Urinary bladder (tissue), 4 donors: ENCODE measurements around the gene FOXK2. TPM values are rescaled to one million over a fixed set of nuclear protein-coding genes. Genes with fewer than 3 reads are reported as not detected.

Source experiments
- DNase-seq: peaks from one replicate; pipeline ENCODE4 v3.0.0-alpha.2; 2015; ENCODE audit errors: extremely low spot score
- H3K27ac ChIP-seq: one replicate; pipeline ENCODE4 v1.5.1; 2013; ENCODE audit warnings: low read depth, mild to moderate bottlenecking, moderate library complexity
- H3K36me3 ChIP-seq: one replicate; pipeline ENCODE4 v1.6.1; 2013; ENCODE audit warnings: mild to moderate bottlenecking, moderate library complexity; ENCODE audit not compliant: insufficient read depth
- H3K4me1 ChIP-seq: one replicate; pipeline ENCODE4 v1.6.1; 2013; ENCODE audit warnings: mild to moderate bottlenecking, moderate library complexity; ENCODE audit not compliant: insufficient read depth
- H3K4me3 ChIP-seq: one replicate; pipeline ENCODE4 v1.5.1; 2013; ENCODE audit warnings: low read depth, low read length
- WGBS: extraction: QIAGEN DNeasy Blood & Tissue Kit; methylation state at CpG from one replicate; pipeline ENCODE4 v1.1.7; 2013; 5-methylcytosine and 5-hydroxymethylcytosine counted together
- polyA plus RNA-seq: library from polyadenylated mRNA; stranded (reverse); fragments of 200-250 nt; gene quantifications from one replicate; pipeline ENCODE4 v1.2.3, GENCODE V29; 2013
- total RNA-seq: library from RNA; depleted of rRNA; stranded (reverse); fragments of >200 nt; gene quantifications from one replicate; pipeline ENCODE4 v1.2.3, GENCODE V29; 2014
- donor health status: healthy with polysubstance abuse.
- donor health status: healthy.

FOXK2 gene
- total and polyA plus RNA-seq, 2 donors: 19.9 to 24.0 TPM

DNA sequence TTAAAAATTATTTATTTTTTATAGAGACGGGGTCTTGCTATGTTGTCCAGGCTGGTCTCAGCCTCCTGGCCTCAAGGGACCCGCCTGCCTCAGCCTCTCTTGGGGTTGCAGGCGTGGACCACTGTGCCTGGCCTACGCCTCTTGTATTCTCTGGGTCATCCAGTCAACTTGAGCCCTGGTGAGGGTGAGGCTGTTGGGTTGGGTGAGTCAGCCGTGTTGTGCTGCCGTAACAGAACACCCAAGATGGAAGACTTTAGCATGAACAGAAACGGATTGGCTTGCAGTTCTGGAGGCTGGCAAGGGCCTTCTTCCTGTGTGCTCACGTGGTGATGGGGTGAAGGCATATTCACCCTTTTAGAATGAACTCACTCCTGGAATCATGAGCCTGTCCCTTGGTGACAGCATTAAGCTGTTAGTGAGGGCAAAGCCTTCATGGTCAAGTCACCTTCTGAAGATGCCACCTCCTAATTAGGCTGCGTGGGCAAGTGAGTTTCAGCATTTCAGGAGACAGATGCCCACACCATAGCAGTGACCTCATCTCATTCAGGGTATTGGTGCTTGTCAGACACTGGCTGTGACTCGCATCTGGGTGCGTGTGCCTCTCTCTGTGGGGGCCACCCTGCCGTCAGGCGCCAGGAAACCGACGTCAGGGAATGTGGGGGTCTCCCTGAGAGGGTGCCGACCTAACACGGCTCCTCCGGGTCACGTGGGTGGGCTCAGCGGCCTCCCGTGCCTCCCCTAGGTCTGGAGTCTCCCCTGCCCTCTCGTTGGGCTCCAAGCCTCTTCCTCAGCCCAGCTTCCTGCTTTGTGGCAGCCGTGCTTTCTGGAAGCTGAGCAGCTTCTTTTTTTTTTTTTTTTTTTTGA lies 79.0 kb downstream of the FOXK2 start:
- Histone ChIP-seq H3K27ac (no peak overlapping the region), H3K4me3 (no peak overlapping the region), H3K36me3 (peaks cover 3% of the 10 kb centered on the region), H3K4me1 (peaks cover 1% of the 10 kb centered on the region)
- no peak for DNase-seq
- 83% methylated on average over 23 of the region's 23 CpGs for WGBS

DNA sequence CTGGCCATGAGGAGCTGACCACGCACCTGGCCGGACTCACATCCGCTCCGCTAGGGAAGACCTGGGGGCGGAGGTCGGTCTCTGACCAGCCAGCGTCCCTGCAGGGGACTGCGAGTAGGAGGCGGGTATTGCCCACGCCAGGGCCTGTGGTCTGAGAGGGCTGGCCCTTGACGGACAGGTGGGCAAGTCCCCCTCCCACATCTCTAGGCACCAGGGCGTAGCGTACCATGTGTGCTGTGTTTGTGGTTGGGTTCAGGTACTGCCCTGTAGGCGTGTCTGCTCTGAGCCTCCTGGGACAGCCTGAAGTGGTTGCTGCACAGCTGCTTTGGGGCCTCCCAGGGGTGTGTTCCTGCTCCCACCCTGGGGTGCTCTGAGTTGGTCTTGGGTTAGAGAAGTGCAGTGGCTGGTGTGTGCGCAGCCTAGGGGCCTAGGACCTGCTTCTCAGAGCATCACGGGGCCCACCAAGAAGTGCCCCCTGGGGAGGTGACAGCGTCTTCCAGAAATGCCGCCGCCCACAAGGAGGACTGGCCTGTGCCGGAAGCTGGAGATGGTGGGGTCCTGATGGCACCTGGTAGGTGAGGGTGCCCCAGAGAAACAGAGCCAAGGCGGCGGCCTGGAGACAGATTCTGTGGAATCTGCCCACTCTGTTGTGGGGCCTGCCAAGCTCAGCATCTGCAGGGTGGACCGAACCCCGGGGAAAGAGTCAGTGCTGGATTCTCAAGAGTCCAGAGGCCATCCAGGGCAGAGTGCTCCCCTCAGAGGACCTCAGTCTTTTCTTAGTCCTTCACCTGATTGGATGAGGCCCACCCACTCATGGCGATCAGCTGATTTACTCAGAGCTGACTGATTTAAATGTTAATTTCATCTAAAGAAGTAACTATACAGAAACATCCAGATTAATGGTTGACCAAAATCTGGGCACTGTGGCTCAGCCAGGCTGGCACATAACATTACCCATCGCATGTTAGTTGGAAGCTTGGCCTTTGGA lies 80.4 kb downstream of the FOXK2 start:
- H3K27ac ChIP-seq: no peak overlapping the region

DNA sequence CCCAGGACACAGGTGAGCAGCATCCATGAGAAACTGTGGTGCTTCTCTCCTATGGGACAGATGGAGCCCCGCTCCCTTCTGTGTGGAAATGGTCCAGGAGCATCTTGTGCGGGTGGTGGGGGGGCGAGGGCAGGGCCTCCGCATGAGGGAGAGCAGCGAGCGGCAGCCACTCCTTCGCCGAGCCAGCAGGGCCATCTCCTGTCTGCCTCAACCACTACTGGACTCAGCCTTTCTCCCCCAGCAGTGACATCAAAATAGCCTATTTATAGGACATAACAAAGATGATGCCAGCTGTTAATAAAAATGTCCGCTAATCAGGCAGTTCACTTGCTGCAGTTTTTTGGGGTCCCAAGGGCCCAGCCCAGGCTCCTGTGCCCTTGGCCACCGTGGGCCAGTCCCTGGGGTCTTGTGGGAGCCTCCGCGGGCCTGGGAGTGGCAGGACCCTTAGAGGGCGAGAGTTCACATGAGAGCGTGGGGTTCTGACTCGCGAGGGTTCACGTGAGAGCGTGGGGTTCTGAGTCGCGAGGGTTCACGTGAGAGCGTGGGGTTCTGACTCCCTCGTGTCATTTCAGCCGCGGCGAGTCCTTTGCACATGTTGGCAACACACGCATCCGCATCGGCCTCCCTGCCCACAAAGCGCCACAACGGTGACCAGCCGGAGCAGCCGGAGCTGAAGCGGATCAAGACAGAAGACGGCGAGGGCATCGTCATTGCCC lies 81.4 kb downstream of the FOXK2 start:
- H3K36me3 ChIP-seq: peaks cover 3% of the 10 kb centered on the region
- no peak overlapping the region for H3K27ac ChIP-seq
- no peaks in the 10 kb centered on the region for H3K4me1 ChIP-seq
- WGBS: 96% methylated on average over 37 of the region's 37 CpGs
- no peak for DNase-seq
- H3K4me3 ChIP-seq: no peak overlapping the region

More for the DNA sequence above, 80.4 kb downstream of the FOXK2 start:
- no peak overlapping the region for H3K4me3 ChIP-seq
- 93% methylated on average over 26 of the region's 26 CpGs for WGBS
- H3K36me3 ChIP-seq: peaks cover 3% of the 10 kb centered on the region
- DNase-seq: no peak
- H3K4me1 ChIP-seq: no peaks in the 10 kb centered on the region

DNA sequence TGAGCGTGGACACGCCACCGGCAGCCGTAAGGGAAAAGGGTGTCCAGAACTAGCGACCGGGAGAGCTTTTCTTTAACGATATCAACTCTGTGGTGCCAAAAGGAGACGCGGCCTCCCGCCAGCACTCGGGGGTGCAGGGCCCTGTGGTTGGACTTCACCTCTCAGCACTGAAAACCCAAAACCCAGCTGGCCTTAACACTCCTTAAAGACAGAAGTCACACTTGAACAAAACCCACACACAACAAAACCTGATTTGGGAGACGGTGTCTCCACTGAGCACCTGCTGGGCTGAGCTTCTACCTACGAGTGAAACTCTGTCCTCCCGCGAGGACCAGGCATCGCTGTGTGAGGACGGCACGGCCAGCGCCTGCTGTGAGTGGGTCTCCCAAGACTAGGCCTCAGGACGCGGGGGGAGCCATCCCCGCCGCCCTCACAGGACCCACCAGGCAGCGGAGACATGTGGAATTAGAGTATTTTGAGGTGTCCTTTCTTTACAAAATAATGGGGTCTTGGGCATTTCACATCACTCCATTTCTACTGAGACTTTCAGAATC lies 82.0 kb downstream of the FOXK2 start:
- H3K27ac ChIP-seq: no peak overlapping the region
- 96% methylated on average over 24 of the region's 24 CpGs for WGBS

DNA sequence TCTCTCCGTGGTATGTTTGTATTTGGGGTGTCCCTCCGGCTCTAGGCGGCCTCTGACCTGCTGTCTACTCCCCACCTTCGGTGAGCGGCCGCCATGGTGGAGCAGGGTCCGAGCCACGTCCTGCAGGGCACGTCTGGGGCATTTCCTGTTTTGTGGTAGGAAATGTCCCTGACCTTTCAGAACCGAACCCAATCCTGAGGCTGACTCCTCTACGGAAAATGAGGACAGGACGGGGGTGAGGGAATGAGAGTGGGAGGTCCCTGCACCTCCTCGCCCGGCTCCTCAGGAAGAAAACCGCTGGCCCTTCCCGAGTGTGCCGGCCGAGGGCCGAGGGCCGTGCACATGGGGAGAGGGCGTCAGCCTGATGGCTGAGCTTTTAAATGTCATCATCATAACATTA lies 83.0 kb downstream of the FOXK2 start:
- Histone ChIP-seq H3K36me3 (peaks cover 3% of the 10 kb centered on the region), H3K27ac (no peak overlapping the region), H3K4me1 (no peaks in the 10 kb centered on the region), H3K4me3 (no peak overlapping the region)
- WGBS: 74% methylated on average over 21 of the region's 21 CpGs
- no peak for DNase-seq

More for the DNA sequence above, 82.0 kb downstream of the FOXK2 start:
- no peak for DNase-seq
- Histone ChIP-seq H3K4me1 (no peaks in the 10 kb centered on the region), H3K4me3 (no peak overlapping the region), H3K36me3 (peaks cover 3% of the 10 kb centered on the region)

DNA sequence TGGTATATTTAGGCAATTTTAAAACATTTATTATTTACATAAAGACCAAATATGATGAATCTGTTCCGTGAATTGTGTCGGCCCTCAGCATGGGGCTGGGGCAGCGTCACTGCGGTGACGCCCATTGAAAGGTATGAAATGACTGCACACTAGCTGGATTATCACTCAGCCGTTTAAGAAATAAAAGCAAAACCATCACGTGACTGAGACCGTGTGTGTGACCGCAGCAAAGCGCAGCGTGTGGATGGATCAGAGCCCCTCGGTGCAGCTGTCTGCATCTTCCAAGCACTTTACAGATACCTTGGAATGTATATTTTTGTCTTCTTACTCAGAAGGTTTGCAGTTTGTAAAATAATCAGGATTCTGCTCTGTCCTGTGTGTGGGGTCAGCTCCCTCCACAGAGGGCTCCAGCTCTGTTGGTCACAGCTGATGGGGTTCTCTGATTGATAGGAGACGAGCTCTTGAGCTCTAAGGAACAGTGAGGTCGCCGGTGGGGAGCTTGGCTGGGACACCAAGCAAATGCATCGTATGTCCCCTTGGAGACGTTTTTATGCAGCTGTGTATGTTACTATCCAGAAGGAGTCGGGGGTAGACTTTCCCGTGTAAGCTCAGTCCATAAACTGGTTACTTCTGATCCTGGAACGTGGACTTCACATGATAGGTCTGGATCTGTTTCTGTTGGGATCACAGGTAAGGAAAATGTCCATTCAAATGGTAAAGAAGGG lies 83.6 kb downstream of the FOXK2 start:
- Histone ChIP-seq H3K4me1 (no peaks in the 10 kb centered on the region), H3K36me3 (peaks cover 3% of the 10 kb centered on the region), H3K27ac (no peak overlapping the region), H3K4me3 (no peak overlapping the region)
- WGBS: 85% methylated on average over 20 of the region's 20 CpGs
- DNase-seq: no peak

DNA sequence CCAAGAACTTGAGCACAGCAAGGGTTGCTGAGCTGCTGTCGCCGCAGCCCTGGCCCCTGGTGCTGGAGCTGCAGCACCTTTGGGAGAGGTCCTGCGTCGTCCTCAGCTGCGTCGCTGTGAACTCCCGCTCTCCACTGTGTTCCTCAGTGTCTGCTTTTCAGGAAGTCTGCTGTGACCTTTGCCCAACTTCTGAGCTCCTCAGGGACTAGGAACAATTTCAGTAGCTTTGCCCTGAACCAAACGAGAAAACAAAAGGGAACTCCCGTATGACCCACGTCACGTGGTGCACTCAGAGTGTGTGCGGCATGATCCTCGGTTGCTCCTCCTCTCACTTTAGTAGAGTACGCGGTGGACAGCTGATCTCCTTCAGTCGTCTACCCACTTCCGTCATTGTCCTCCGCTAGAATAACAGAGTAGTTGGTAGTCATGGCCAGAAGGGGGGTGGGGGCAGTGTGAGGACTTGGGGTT lies 84.5 kb downstream of the FOXK2 start:
- no peak for DNase-seq
- Histone ChIP-seq H3K27ac (no peak overlapping the region), H3K36me3 (peaks cover 3% of the 10 kb centered on the region), H3K4me1 (no peaks in the 10 kb centered on the region), H3K4me3 (no peak overlapping the region)
- WGBS: 71% methylated on average over 18 of the region's 18 CpGs

DNA sequence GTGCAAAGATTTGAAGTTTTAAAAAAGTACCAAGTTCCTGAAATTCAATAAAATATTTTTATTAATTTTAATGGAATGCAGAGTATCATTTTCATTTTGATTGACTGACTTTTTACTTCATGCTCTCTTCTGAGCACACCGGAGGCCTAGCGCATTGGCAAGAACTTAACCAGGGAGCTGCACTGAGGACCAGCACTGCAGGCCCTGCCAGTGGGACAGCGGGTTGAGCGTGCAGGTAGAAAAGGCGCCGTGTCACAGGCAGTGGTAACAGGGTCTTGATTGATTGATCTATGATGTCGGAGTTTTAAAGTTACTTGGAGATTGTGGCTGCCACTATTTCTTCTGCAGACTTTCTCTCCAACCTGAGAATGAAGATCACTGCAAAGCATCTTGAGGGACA lies 85.0 kb downstream of the FOXK2 start:
- H3K27ac ChIP-seq: no peak overlapping the region
- no peak overlapping the region for H3K4me3 ChIP-seq
- H3K36me3 ChIP-seq: peaks cover 3% of the 10 kb centered on the region
- H3K4me1 ChIP-seq: no peaks in the 10 kb centered on the region
- no peak for DNase-seq
- WGBS: 97% methylated on average over 7 of the region's 7 CpGs

DNA sequence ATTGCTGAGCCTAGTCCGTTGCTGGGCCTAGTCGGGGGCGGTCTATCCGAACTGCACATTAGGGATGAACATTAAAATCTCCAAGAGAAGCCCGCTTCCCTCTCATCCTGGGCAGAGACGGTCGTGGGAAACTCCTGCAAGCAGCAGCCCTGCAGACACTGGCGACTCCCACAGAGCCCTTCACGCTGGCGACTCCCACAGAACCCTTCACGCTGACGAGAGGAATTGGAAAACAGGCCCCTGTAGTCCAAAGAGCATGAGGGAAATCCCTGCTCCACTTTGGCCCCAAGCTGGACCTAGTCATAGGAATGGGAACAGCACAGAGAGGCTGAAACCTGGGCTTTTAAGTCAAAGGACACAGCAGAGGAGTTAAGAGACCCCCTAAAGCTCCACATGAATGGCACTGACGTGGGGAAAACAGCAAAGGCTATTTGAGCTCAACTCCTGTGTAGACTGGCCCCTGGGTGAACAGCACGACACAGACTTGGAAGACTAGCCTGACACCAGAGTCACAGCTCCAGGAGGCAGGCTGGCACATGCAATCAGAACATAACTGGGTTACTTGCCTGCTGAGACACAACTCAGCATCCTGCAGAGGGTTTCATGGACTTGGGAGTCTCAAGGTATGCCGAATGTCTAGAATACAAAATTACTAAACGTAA lies 86.5 kb downstream of the FOXK2 start:
- Histone ChIP-seq H3K4me3 (no peak overlapping the region), H3K36me3 (peaks cover 3% of the 10 kb centered on the region), H3K4me1 (no peaks in the 10 kb centered on the region), H3K27ac (no peak overlapping the region)
- no peak for DNase-seq
- WGBS: 83% methylated on average over 16 of the region's 16 CpGs

DNA sequence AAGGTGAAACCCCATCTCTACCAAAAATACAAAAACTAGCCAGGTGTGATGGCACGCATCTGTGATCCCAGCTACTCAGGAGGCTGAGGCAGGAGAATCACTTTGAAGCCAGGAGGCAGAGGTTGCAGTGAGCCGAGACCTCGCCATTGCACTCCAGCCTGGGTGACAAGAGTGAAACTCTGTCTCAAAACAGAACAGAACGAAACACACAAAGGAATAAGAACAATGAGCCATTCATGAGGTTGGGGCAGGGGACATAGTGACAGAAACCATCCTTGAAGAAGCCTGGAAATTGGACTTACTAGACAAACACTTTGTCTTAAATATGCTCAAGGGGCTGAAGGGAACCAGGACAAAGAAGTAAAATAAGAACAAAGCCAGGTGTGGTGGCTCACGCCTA lies 89.3 kb downstream of the FOXK2 start:
- Histone ChIP-seq H3K4me1 (no peaks in the 10 kb centered on the region), H3K4me3 (no peak overlapping the region), H3K36me3 (no peaks in the 10 kb centered on the region), H3K27ac (no peak overlapping the region)
- no peak for DNase-seq
- 86% methylated on average over 5 of the region's 5 CpGs for WGBS

DNA sequence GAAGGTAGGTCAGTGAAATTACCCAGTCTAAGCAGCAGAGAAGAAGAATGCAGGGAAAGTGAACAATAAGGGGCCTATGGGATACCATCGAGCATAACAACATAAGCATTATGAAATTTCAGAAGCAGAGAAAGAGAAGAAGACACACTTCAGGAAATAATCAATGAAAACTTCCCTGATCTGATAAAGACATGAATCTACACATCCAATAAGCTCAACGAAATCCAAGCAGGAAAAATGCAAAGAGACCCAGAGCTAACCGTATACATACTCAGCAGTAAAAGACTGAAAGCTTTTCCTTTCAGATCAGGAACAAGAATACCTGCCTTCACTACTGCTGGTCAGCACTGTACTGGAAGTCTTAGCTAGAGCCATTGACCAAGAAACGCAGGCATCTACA lies 90.1 kb downstream of the FOXK2 start:
- Histone ChIP-seq H3K27ac (no peak overlapping the region), H3K4me3 (no peak overlapping the region), H3K4me1 (no peaks in the 10 kb centered on the region), H3K36me3 (no peaks in the 10 kb centered on the region)
- 89% methylated on average over 4 of the region's 4 CpGs for WGBS
- DNase-seq: no peak
